SK-N-SH (cell line): ENCODE measurements around the gene MAP3K7CL. TPM values are rescaled to one million over a fixed set of nuclear protein-coding genes. Genes with fewer than 3 reads are reported as not detected.

Experiments
- CTCF ChIA-PET: fragments of 300-600, 350-600 bp; formaldehyde crosslinking; extraction: SDS; loops from one replicate; lab custom pipeline; 2021; lab: Yijun Ruan, JAX
- POLR2A ChIA-PET: fragments of 350-600 bp; sonication (Branson Sonifier 250); formaldehyde crosslinking; extraction: SDS; loops from one replicate; lab custom pipeline; 2020; ENCODE audit warnings: antibody characterized with exemption, inconsistent platforms; lab: Yijun Ruan, JAX
- DNase-seq: peaks from one replicate; pipeline ENCODE4 v3.0.0; 2012
- H2AFZ ChIP-seq: fragments of 200-600 bp; sonication (generic); 2 replicates; pipeline ENCODE4 v1.8.1; 2016; ENCODE audit warnings: antibody characterized with exemption, mild to moderate bottlenecking, low read depth
- H3F3A ChIP-seq: fragments of 200-600 bp; sonication (generic); replicated peaks from 2 replicates; pipeline ENCODE3; 2016; ENCODE audit warnings: antibody characterized with exemption, mild to moderate bottlenecking; ENCODE audit not compliant: insufficient read depth
- H3K27ac ChIP-seq, 2 experiments: fragments of 200-500 bp in 1 of 2; fragments of 200-600 bp in 1 of 2; sonication (Bioruptor generic) in 1 of 2; sonication (generic), shearing (Covaris generic) in 1 of 2; 2 replicates each; pipeline versions ENCODE4 v1.5.1 to v1.6.1; 2014 to 2016; ENCODE audit warnings: low read depth in 2 of 2, inconsistent platforms in 1 of 2, low read length in 1 of 2, mild to moderate bottlenecking in 1 of 2, mixed read lengths in 1 of 2
- H3K27me3 ChIP-seq: fragments of 200-600 bp; sonication (generic), shearing (Covaris generic); 2 replicates; pipeline ENCODE4 v1.6.1; 2016; ENCODE audit warnings: mixed run types; ENCODE audit not compliant: insufficient read depth
- H3K36me3 ChIP-seq, 2 experiments: fragments of 200-500 bp in 1 of 2; fragments of 200-600 bp in 1 of 2; sonication (Bioruptor generic) in 1 of 2; sonication (generic) in 1 of 2; replicated peaks in 1 of 2; 2 replicates each; pipeline versions ENCODE3 to v1.5.1; 2014 to 2016; ENCODE audit warnings: low read length in 1 of 2, mild to moderate bottlenecking in 1 of 2; ENCODE audit not compliant: insufficient read depth in 2 of 2, control insufficient read depth in 1 of 2
- H3K4me1 ChIP-seq, 2 experiments: fragments of 200-500 bp in 1 of 2; fragments of 200-600 bp in 1 of 2; sonication (Bioruptor generic) in 1 of 2; sonication (generic), shearing (Covaris generic) in 1 of 2; 2 replicates each; pipeline versions ENCODE4 v1.5.1 to v1.6.1; 2014 to 2016; ENCODE audit warnings: low read depth in 1 of 2, low read length in 1 of 2, mixed run types in 1 of 2; ENCODE audit not compliant: insufficient read depth in 2 of 2, control insufficient read depth in 1 of 2
- H3K4me2 ChIP-seq: fragments of 200-600 bp; sonication (generic), shearing (Covaris generic); 2 replicates; pipeline ENCODE4 v1.6.1; 2017; ENCODE audit warnings: mixed run types
- H3K4me3 ChIP-seq, 2 experiments: fragments of 200-500 bp in 1 of 2; fragments of 200-600 bp in 1 of 2; sonication (Bioruptor generic) in 1 of 2; sonication (generic), shearing (Covaris generic) in 1 of 2; 2 replicates each; pipeline versions ENCODE4 v1.5.1 to v1.8.1; 2014 to 2016; ENCODE audit warnings: low read depth in 2 of 2, inconsistent platforms in 1 of 2, low read length in 1 of 2, mild to moderate bottlenecking in 1 of 2, mixed read lengths in 1 of 2, moderate library complexity in 1 of 2
- H3K79me2 ChIP-seq: fragments of 200-600 bp; sonication (generic); 2 replicates; pipeline ENCODE4 v1.8.1; 2017; ENCODE audit warnings: mild to moderate bottlenecking; ENCODE audit not compliant: insufficient read depth
- H3K9ac ChIP-seq: fragments of 200-600 bp; sonication (generic); 2 replicates; pipeline ENCODE4 v1.6.1; 2017; ENCODE audit warnings: mixed run types
- H3K9me2 ChIP-seq: fragments of 200-600 bp; sonication (generic); 2 replicates; pipeline ENCODE4 v1.6.1; 2017; ENCODE audit warnings: mixed run types
- H3K9me3 ChIP-seq: fragments of 200-600 bp; sonication (generic); 2 replicates; pipeline ENCODE4 v1.6.1; 2017; ENCODE audit warnings: mixed run types, mild to moderate bottlenecking, moderate library complexity
- H4K20me1 ChIP-seq: fragments of 200-600 bp; sonication (generic); 2 replicates; pipeline ENCODE4 v1.6.1; 2017; ENCODE audit warnings: mild to moderate bottlenecking, mixed run types; ENCODE audit not compliant: insufficient read depth
- ELF1 ChIP-seq: IDR thresholded peaks from 2 replicates; pipeline ENCODE4 v1.4.0; 2012
- EP300 ChIP-seq, 2 experiments: IDR thresholded peaks; 2 replicates each; pipeline versions ENCODE4 v1.4.0 to v1.6.1; 2012; ENCODE audit warnings: borderline replicate concordance in 1 of 2, low read depth in 1 of 2, low read length in 1 of 2
- FOSL2 ChIP-seq: IDR thresholded peaks from 2 replicates; pipeline ENCODE4 v1.4.0; 2012; ENCODE audit warnings: low read depth, mild to moderate bottlenecking, moderate library complexity, borderline replicate concordance
- GABPA ChIP-seq: IDR thresholded peaks from 2 replicates; pipeline ENCODE4 v1.4.0; 2012; ENCODE audit warnings: low read depth, mild to moderate bottlenecking
- GATA2 ChIP-seq: sonication (generic); formaldehyde crosslinking; IDR thresholded peaks from 2 replicates; pipeline ENCODE4 v1.5.0; 2020; ENCODE audit warnings: mild to moderate bottlenecking, missing genetic modification reagents
- IRF3 ChIP-seq: fragments of 150-350 bp; IDR thresholded peaks from 2 replicates; pipeline ENCODE4 v1.6.1; 2016; ENCODE audit warnings: mild to moderate bottlenecking, low read depth, low read length
- PBX3 ChIP-seq: IDR thresholded peaks from 2 replicates; pipeline ENCODE4; 2012
- RAD21 ChIP-seq: IDR thresholded peaks from 2 replicates; pipeline ENCODE4 v1.6.1; 2012; ENCODE audit warnings: mild to moderate bottlenecking, low read length
- RCOR1 ChIP-seq: fragments of 150-350 bp; IDR thresholded peaks from 2 replicates; pipeline ENCODE4 v1.6.1; 2017; ENCODE audit warnings: antibody characterized with exemption, low read length
- TAF1 ChIP-seq: IDR thresholded peaks from 2 replicates; pipeline ENCODE4 v1.6.1; 2012; ENCODE audit warnings: low read depth, mild to moderate bottlenecking, low read length, moderate library complexity, borderline replicate concordance
- TEAD4 ChIP-seq: IDR thresholded peaks from 2 replicates; pipeline ENCODE4 v1.4.0; 2012; ENCODE audit warnings: mild to moderate bottlenecking, borderline replicate concordance; ENCODE audit not compliant: insufficient read depth
- YY1 ChIP-seq: IDR thresholded peaks from 2 replicates; pipeline ENCODE4 v1.4.0; 2012; ENCODE audit warnings: low read depth, mild to moderate bottlenecking
- WGBS: methylation state at CpG from one replicate; pipeline ENCODE4 v1.1.6; 2017; ENCODE audit warnings: low lambda C conversion rate; 5-methylcytosine and 5-hydroxymethylcytosine counted together
- polyA plus RNA-seq, 3 experiments: library from polyadenylated mRNA; depleted of rRNA; stranded (reverse); fragments of >200 nt; gene quantifications; 2 replicates each; pipeline ENCODE4 v1.2.3, GENCODE V29; 2012

The MAP3K7CL gene
- polyA plus RNA-seq, 1 of the 3 experiments (the other 2 are of a cell fraction), result 2.3 TPM

GRCh38 chr21:29206445-29206844, 76.0 kb downstream of the MAP3K7CL start:
- TF ChIP-seq TAF1 (no peak), YY1 (no peak), EP300 (IDR thresholded peaks at IDR 0.05; ENCODE audit: borderline replicate concordance in 1 of 2, low read depth in 1 of 2, low read length in 1 of 2) (no peak), FOSL2 (no peak), GATA2 (CRISPR knock-in tag) (no peak), ELF1 (no peak), TEAD4 (no peak)
- TF ChIP-seq, all 33 proteins: peak for 0
- Histone ChIP-seq H3K79me2 (peaks cover 54% of the 10 kb centered on the region), H3K4me1 (peaks cover 0 to 34% of the 10 kb centered on the region in 2 experiments; a peak in 3 of 4 replicates), H3K9ac (no peak overlapping the region), H3K27ac (peak overlapping the region in 1 of 2 experiments; percentile 98; a peak in 2 of 4 replicates), H3K4me3 (no peak overlapping the region), H3K9me3 (peaks cover 6% of the 10 kb centered on the region), H3K27me3 (no peaks in the 10 kb centered on the region), H4K20me1 (no peaks in the 10 kb centered on the region), H3F3A (peaks cover 37% of the 10 kb centered on the region), H3K36me3 (peaks cover 0 to 9% of the 10 kb centered on the region in 2 experiments), H3K4me2 (no peak overlapping the region), H2AFZ (no peak overlapping the region), H3K9me2 (no peaks in the 10 kb centered on the region)
- DNase-seq, result no peak
- POLR2A ChIA-PET, result no interaction called here
- 59% methylated on average over 4 of the region's 4 CpGs for WGBS
- CTCF ChIA-PET, result interaction anchor here (1.3 kb wide), 1 partner anchor 11 kb away, joined by 3 read pairs; no protein-coding TSS in a partner anchor

GRCh38 chr21:29207201-29207600, 76.8 kb downstream of the MAP3K7CL start:
- Histone ChIP-seq H3K9me2 (no peaks in the 10 kb centered on the region), H3K36me3 (peaks cover 0 to 1% of the 10 kb centered on the region in 2 experiments), H3K9ac (peak overlapping the region; percentile 82), H3K9me3 (peaks cover 1% of the 10 kb centered on the region; the same call in 1 of the 2 replicates), H3K4me3 (no peak overlapping the region), H3K27me3 (no peaks in the 10 kb centered on the region), H3K4me2 (peak overlapping the region; percentile 70; the same call in 1 of the 2 replicates), H3K79me2 (peaks cover 54% of the 10 kb centered on the region), H3K27ac (peak overlapping the region in 1 of 2 experiments; percentile 98; a peak in 2 of 4 replicates), H3K4me1 (peaks cover 0 to 34% of the 10 kb centered on the region in 2 experiments; a peak in 3 of 4 replicates), H3F3A (peaks cover 37% of the 10 kb centered on the region), H2AFZ (no peak overlapping the region), H4K20me1 (no peaks in the 10 kb centered on the region)
- TF ChIP-seq RAD21 (no peak), RCOR1 (no peak), YY1 (no peak), GABPA (no peak), PBX3 (no peak), IRF3 (no peak)
- ChIA-PET POLR2A (no interaction called here), CTCF (no interaction called here)
- WGBS, result 66% methylated on average over 3 of the region's 3 CpGs
- DNase-seq, result no peak
